SK-N-MC (cell line): ENCODE results near the gene CCNT2.

Source experiments
- EZH2 ChIP-seq: fragments of 200-600 bp; sonication (generic); IDR thresholded peaks from one replicate; pipeline ENCODE4 v1.6.1; 2017; ENCODE audit warnings: antibody characterized with exemption
- POLR2AphosphoS5 ChIP-seq: IDR thresholded peaks from 2 replicates; pipeline ENCODE4 v1.6.1; 2012; ENCODE audit warnings: mild to moderate bottlenecking, low read depth, low read length, borderline replicate concordance

DNA sequence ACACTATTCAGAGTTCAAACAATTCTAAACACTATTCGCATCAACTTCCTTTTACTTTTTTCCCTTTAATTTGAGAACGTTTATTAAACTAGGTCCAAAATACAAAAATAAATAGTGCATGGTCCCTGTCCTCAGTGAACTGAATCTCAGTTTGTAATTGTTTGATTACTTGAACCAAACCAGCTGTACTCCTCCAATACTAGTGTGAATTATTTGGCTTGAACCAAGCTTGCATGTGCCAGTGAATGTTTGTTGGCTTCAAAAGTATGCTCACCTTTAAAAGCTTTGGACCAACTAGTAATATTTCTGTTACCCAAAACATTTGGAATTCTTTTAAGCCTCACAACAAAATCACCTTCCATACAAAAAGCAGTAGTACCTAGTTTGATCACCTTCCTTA is 15.5 kb downstream of the CCNT2 start:
- TF ChIP-seq POLR2AphosphoS5: no peak
- no peak for TF ChIP-seq EZH2
